HCT116 (cell line): ENCODE measurements around the gene LIX1. TPM values are rescaled to one million over a fixed set of nuclear protein-coding genes. Genes with fewer than 3 reads are reported as not detected.

ENCODE experiments used
- ATAC-seq: fragments of 200-7000 bp; cut with Tn5 transposase; 2 replicates; pipeline ENCODE4 v1.9.1; 2020; ENCODE audit warnings: mild to moderate bottlenecking, moderate library complexity
- BruUV-seq: library from RNA; stranded (reverse); fragments of 400-500 nt; replicated peaks from 2 replicates; lab custom pipeline; 2021; lab: Mats Ljungman, UMichigan
- CTCF ChIA-PET: fragments of 300-600 bp; sonication (Branson Sonifier 250); formaldehyde crosslinking; loops from one replicate; lab custom pipeline; 2021; ENCODE audit warnings: antibody characterized with exemption; lab: Charles Lee
- POLR2A ChIA-PET: fragments of 300-600, 350-600 bp; sonication (Branson Sonifier 250); formaldehyde crosslinking; loops from one replicate; lab custom pipeline; 2021; ENCODE audit warnings: antibody characterized with exemption; lab: Charles Lee
- RAD21 ChIA-PET, 2 experiments: fragments of 300-600 bp; sonication (Branson Sonifier 250); formaldehyde crosslinking; loops; one replicate each; lab custom pipeline; 2023; ENCODE audit warnings: low total read pairs in 2 of 2; ENCODE audit not compliant: uncharacterized antibody in 2 of 2, unreplicated experiment in 2 of 2, low non-redundant PET in 1 of 2; lab: Charles Lee
- DNase-seq: peaks from one replicate; pipeline ENCODE4 v3.0.0-alpha.2; 2010; ENCODE audit warnings: low read depth, low spot score
- H2AFZ ChIP-seq: fragments of 200-600 bp; shearing (Covaris generic), sonication (generic); 2 replicates; pipeline ENCODE4 v1.6.1; 2017; ENCODE audit warnings: low read depth, mixed run types, mixed read lengths, antibody characterized with exemption, low read length; ENCODE audit not compliant: poor library complexity, severe bottlenecking
- H3K27ac ChIP-seq: 2 replicates; pipeline ENCODE4 v1.5.1; 2012; ENCODE audit warnings: low read depth, low read length
- H3K27me3 ChIP-seq: fragments of 200-600 bp; sonication (generic); 2 replicates; pipeline ENCODE4 v1.6.1; 2016; ENCODE audit warnings: mixed run types, low read length, mixed read lengths; ENCODE audit not compliant: insufficient read depth
- H3K36me3 ChIP-seq, 2 experiments: fragments of 200-500 bp in 1 of 2; fragments of 200-600 bp in 1 of 2; sonication (Bioruptor generic) in 1 of 2; sonication (generic) in 1 of 2; 2 replicates each; pipeline versions ENCODE4 v1.5.1 to v1.6.1; 2014 to 2016; ENCODE audit warnings: low read length in 2 of 2, inconsistent platforms in 1 of 2, mixed read lengths in 1 of 2, mixed run types in 1 of 2; ENCODE audit not compliant: insufficient read depth in 2 of 2, control insufficient read depth in 1 of 2
- H3K4me1 ChIP-seq, 2 experiments: fragments of 200-600 bp in 1 of 2; sonication (generic) in 1 of 2; 2 replicates each; pipeline versions ENCODE4 v1.5.1 to v1.6.1; 2012 to 2017; ENCODE audit warnings: low read length in 2 of 2, inconsistent platforms in 1 of 2, mild to moderate bottlenecking in 1 of 2, mixed read lengths in 1 of 2, mixed run types in 1 of 2, moderate library complexity in 1 of 2; ENCODE audit not compliant: insufficient read depth in 2 of 2, control insufficient read depth in 1 of 2
- H3K4me2 ChIP-seq: fragments of 200-600 bp; sonication (generic); 2 replicates; pipeline ENCODE4 v1.6.1; 2017; ENCODE audit warnings: mixed run types, low read length, mixed read lengths
- H3K4me3 ChIP-seq, 2 experiments: fragments of 200-600 bp in 1 of 2; sonication (generic) in 1 of 2; replicated peaks in 1 of 2; 2 replicates each; pipeline ENCODE4 v1.5.1; 2011 to 2016; ENCODE audit warnings: low read length in 2 of 2, control low read depth in 1 of 2, low read depth in 1 of 2, mild to moderate bottlenecking in 1 of 2, mixed read lengths in 1 of 2, mixed run types in 1 of 2
- H3K79me2 ChIP-seq: fragments of 200-600 bp; sonication (generic); 2 replicates; pipeline ENCODE4 v1.6.1; 2017; ENCODE audit warnings: mild to moderate bottlenecking, mixed run types, low read length, moderate library complexity, mixed read lengths; ENCODE audit not compliant: insufficient read depth
- H3K9ac ChIP-seq: fragments of 200-600 bp; sonication (generic); 2 replicates; pipeline ENCODE4 v1.6.1; 2016; ENCODE audit warnings: low read length, mixed read lengths
- H3K9me2 ChIP-seq: fragments of 200-600 bp; sonication (generic), shearing (Covaris generic); 2 replicates; pipeline ENCODE4 v1.6.1; 2017; ENCODE audit warnings: mixed run types, mild to moderate bottlenecking, moderate library complexity; ENCODE audit not compliant: insufficient read depth
- H3K9me3 ChIP-seq, 2 experiments: fragments of 200-500 bp in 1 of 2; fragments of 200-600 bp in 1 of 2; sonication (Bioruptor generic) in 1 of 2; sonication (generic) in 1 of 2; 2 replicates each; pipeline ENCODE4 v1.6.1; 2014 to 2017; ENCODE audit warnings: low read length in 2 of 2, mixed read lengths in 2 of 2, inconsistent platforms in 1 of 2, low read depth in 1 of 2, mild to moderate bottlenecking in 1 of 2, mixed run types in 1 of 2, moderate library complexity in 1 of 2; ENCODE audit not compliant: control insufficient read depth in 1 of 2, insufficient read depth in 1 of 2
- H4K20me1 ChIP-seq: fragments of 200-600 bp; sonication (generic), shearing (Covaris generic); 2 replicates; pipeline ENCODE4 v1.6.1; 2017; ENCODE audit warnings: mixed run types, mild to moderate bottlenecking, moderate library complexity; ENCODE audit not compliant: insufficient read depth
- CBX3 ChIP-seq: IDR thresholded peaks from 2 replicates; pipeline ENCODE4 v1.6.1; 2012; ENCODE audit warnings: low read depth
- CTCF ChIP-seq, 3 experiments: fragments of 200-600 bp in 1 of 3; sonication (generic) in 1 of 3; IDR thresholded peaks in 2 of 3; conservative IDR thresholded peaks in 1 of 3; 2 replicates each; pipeline ENCODE4 v1.5.1; 2012 to 2017; ENCODE audit warnings: low read depth in 2 of 3, low read length in 2 of 3, antibody characterized with exemption in 1 of 3, borderline replicate concordance in 1 of 3, control low read depth in 1 of 3, mild to moderate bottlenecking in 1 of 3, mixed read lengths in 1 of 3, mixed run types in 1 of 3, moderate library complexity in 1 of 3; ENCODE audit not compliant: insufficient read depth in 1 of 3
- EGR1 ChIP-seq: IDR thresholded peaks from 2 replicates; pipeline ENCODE4 v1.6.1; 2012; ENCODE audit warnings: low read depth
- EZH2 ChIP-seq: fragments of 200-600 bp; sonication (generic); IDR thresholded peaks from 2 replicates; pipeline ENCODE4 v1.6.1; 2017; ENCODE audit warnings: antibody characterized with exemption, mixed run types
- EZH2phosphoT487 ChIP-seq: fragments of 200-600 bp; IDR thresholded peaks from 2 replicates; pipeline ENCODE4 v1.6.1; 2018; ENCODE audit warnings: antibody characterized with exemption, borderline replicate concordance
- FOSL1 ChIP-seq: IDR thresholded peaks from 2 replicates; pipeline ENCODE4 v1.6.1; 2012; ENCODE audit warnings: low read depth
- MAX ChIP-seq: IDR thresholded peaks from 2 replicates; pipeline ENCODE4 v1.6.1; 2012
- POLR2A ChIP-seq: IDR thresholded peaks from 2 replicates; pipeline ENCODE4 v1.7.0; 2011; ENCODE audit warnings: borderline replicate concordance; ENCODE audit not compliant: insufficient read depth, insufficient read length; ENCODE audit errors: extremely low read depth
- POLR2AphosphoS5 ChIP-seq: IDR thresholded peaks from 2 replicates; pipeline ENCODE4 v1.6.1; 2011; ENCODE audit warnings: mild to moderate bottlenecking, low read depth, low read length, moderate library complexity
- RAD21 ChIP-seq: IDR thresholded peaks from 2 replicates; pipeline ENCODE4 v1.6.1; 2012; ENCODE audit warnings: low read depth, mild to moderate bottlenecking
- SIN3A ChIP-seq: IDR thresholded peaks from 2 replicates; pipeline ENCODE4 v1.6.1; 2012; ENCODE audit warnings: low read depth
- SP1 ChIP-seq: IDR thresholded peaks from 2 replicates; pipeline ENCODE4 v1.6.1; 2012; ENCODE audit warnings: low read depth
- SRF ChIP-seq: IDR thresholded peaks from 2 replicates; pipeline ENCODE4 v1.6.1; 2012; ENCODE audit warnings: low read depth
- YY1 ChIP-seq: IDR thresholded peaks from 2 replicates; pipeline ENCODE4 v1.6.1; 2011; ENCODE audit warnings: low read length, low read depth, moderate library complexity, mild to moderate bottlenecking; ENCODE audit not compliant: insufficient replicate concordance; ENCODE audit errors: extremely low read depth
- ZBTB33 ChIP-seq: IDR thresholded peaks from 2 replicates; pipeline ENCODE4 v1.6.1; 2011; ENCODE audit warnings: mild to moderate bottlenecking, low read length, moderate library complexity; ENCODE audit not compliant: insufficient replicate concordance; ENCODE audit errors: extremely low read depth
- ZFX ChIP-seq: fragments of 450-650 bp; IDR thresholded peaks from 2 replicates; pipeline ENCODE4 v1.6.1; 2017
- ZNF274 ChIP-seq: fragments of 200-500 bp; sonication (Bioruptor generic); IDR thresholded peaks from 2 replicates; pipeline ENCODE4 v1.6.1; 2014; ENCODE audit warnings: mild to moderate bottlenecking, low read depth, low read length, inconsistent platforms
- intact Hi-C: fragments of 100-400 bp; cut with micrococcal nuclease; formaldehyde crosslinking; loops from 2 replicates; pipeline ENCODE4 v1.10.0; 2022
- total RNA-seq: library from RNA; stranded (reverse); gene quantifications from one replicate; pipeline ENCODE4 v1.2.1, GENCODE V29; 2021; ENCODE audit not compliant: unreplicated experiment

Gene LIX1
- total RNA-seq, 1 experiment from 2014 or later = not detected

GRCh38 chr5:97094579-97095317, 47.7 kb downstream of the LIX1 start:
- H3K9me2 ChIP-seq = no peaks in the 10 kb centered on the region
- no peaks in the 10 kb centered on the region for H3K9me3 ChIP-seq
- ChIA-PET RAD21 (no interaction called here), CTCF (no interaction called here), POLR2A (no interaction called here)
- BruUV-seq = no TSS peak
- intact Hi-C loops = no loop called here
- H3K4me3 ChIP-seq = no peak overlapping the region
- H2AFZ ChIP-seq = no peak overlapping the region
- H3K4me2 ChIP-seq = no peak overlapping the region
- no peaks in the 10 kb centered on the region for H3K4me1 ChIP-seq
- no peaks in the 10 kb centered on the region for H3K27me3 ChIP-seq
- no peak overlapping the region for H3K27ac ChIP-seq
- TF ChIP-seq SRF (no peak), CBX3 (no peak), ZBTB33 (no peak), EZH2 (no peak), POLR2A (no peak), CTCF (IDR thresholded peaks at IDR 0.05 in 2 of 3, conservative IDR thresholded peaks at IDR 0.05 in 1 of 3; ENCODE audit: borderline replicate concordance in 1 of 3, insufficient read depth in 1 of 3, low read depth in 2 of 3, low read length in 2 of 3) (no peak), RAD21 (no peak), EGR1 (no peak), SP1 (no peak), ZFX (no peak), FOSL1 (no peak), SIN3A (no peak), POLR2AphosphoS5 (no peak), YY1 (no peak), MAX (no peak), EZH2phosphoT487 (no peak), ZNF274 (no peak)
- no peak for DNase-seq
- no peaks in the 10 kb centered on the region for H3K79me2 ChIP-seq
- no peak for ATAC-seq
- H4K20me1 ChIP-seq = no peaks in the 10 kb centered on the region
- no peaks in the 10 kb centered on the region for H3K36me3 ChIP-seq
- H3K9ac ChIP-seq = no peak overlapping the region
